Spinal cord (tissue), 10 donors: ENCODE data around the gene PHF23. TPM values are rescaled to one million over a fixed set of nuclear protein-coding genes. Genes with fewer than 3 reads are reported as not detected.

ENCODE experiments used
- DNase-seq, 6 donors: peaks; one replicate each; pipeline versions ENCODE4 v3.0.0 to v3.0.0-alpha.2; 2013 to 2015; ENCODE audit warnings: low spot score in 6 of 6, low read depth in 4 of 6
- H3K27ac ChIP-seq: one replicate; pipeline ENCODE4 v1.5.1; 2013; ENCODE audit warnings: low read depth, low read length, control low read depth
- H3K27me3 ChIP-seq: one replicate; pipeline ENCODE4 v1.6.1; 2013; ENCODE audit warnings: low read length; ENCODE audit not compliant: control insufficient read depth, insufficient read depth
- H3K36me3 ChIP-seq: one replicate; pipeline ENCODE4 v1.6.1; 2013; ENCODE audit warnings: low read length; ENCODE audit not compliant: control insufficient read depth, insufficient read depth
- H3K4me1 ChIP-seq: one replicate; pipeline ENCODE4 v1.6.1; 2013; ENCODE audit warnings: low read length; ENCODE audit not compliant: control insufficient read depth, insufficient read depth
- H3K4me3 ChIP-seq: one replicate; pipeline ENCODE4 v1.5.1; 2013; ENCODE audit warnings: low read depth, low read length, control low read depth
- H3K9me3 ChIP-seq: one replicate; pipeline ENCODE4 v1.6.1; 2013; ENCODE audit warnings: low read length; ENCODE audit not compliant: control insufficient read depth, insufficient read depth
- whole genome bisulfite sequencing: methylation state at CpG from one replicate; pipeline ENCODE4 v1.1.5; 2013; ENCODE audit warnings: missing lambda C conversion rate; ENCODE audit not compliant: insufficient coverage; 5-methylcytosine and 5-hydroxymethylcytosine counted together
- polyA plus RNA-seq, 2 donors: library from polyadenylated mRNA; unstranded; fragments of 120-200 nt; gene quantifications; one replicate each; pipeline ENCODE4 v1.2.1, GENCODE V29; 2013; ENCODE audit not compliant: insufficient read length in 2 of 2
- total RNA-seq, 2 donors: library from RNA; depleted of rRNA in 1 of 2; stranded (reverse); fragments of 120-200 nt in 1 of 2; fragments of >200 nt in 1 of 2; gene quantifications; one replicate each; pipeline versions ENCODE4 v1.2.3 to v1.2.4, GENCODE V29; 2013 to 2014
- donor health status: healthy.

The PHF23 gene
- total and polyA plus RNA-seq, 4 donors: 26.2 to 53.2 (median 49.6) TPM

DNA sequence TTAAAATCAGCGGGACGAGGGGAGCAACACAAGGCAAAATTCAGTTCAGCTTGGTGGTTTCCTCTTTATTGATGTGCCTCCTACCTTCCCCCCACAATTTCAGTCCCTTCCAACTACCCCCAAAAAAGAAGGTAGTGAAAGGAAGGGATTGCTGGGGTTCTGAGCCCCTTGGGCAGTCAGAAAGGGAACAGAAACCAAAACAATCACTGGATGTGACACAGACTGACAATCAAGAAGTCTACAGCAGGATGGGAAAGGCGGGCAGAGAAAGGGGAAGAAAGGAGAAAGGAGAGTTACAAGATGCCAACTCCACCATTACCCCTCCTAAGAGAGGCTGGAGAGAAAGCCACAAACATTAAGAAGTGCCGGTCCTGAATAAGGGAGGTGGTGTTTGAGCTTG lies 1.1 kb upstream of the PHF23 start:
- Histone ChIP-seq H3K27ac (peak overlapping the region; percentile 100), H3K4me3 (peak overlapping the region; percentile 99), H3K4me1 (peaks cover 41% of the 10 kb centered on the region), H3K9me3 (no peaks in the 10 kb centered on the region), H3K27me3 (no peaks in the 10 kb centered on the region), H3K36me3 (peaks cover 45% of the 10 kb centered on the region)
- no peak for DNase-seq
- WGBS: no CpG with 5 or more reads among the region's 4 CpGs

- no peaks in the 10 kb centered on the region for H3K27me3 ChIP-seq
- no peak for DNase-seq
- WGBS: 0% methylated on average over 25 of the region's 39 CpGs
- peaks cover 43% of the 10 kb centered on the region for H3K4me1 ChIP-seq
- no peaks in the 10 kb centered on the region for H3K9me3 ChIP-seq
- H3K27ac ChIP-seq: peak overlapping the region; percentile 91
- peak overlapping the region; percentile 99 for H3K4me3 ChIP-seq
- H3K36me3 ChIP-seq: peaks cover 38% of the 10 kb centered on the region
Observed at GRCh38 chr17:7238420-7239090, 702 bp downstream of the PHF23 start.

- peaks cover 35% of the 10 kb centered on the region for H3K36me3 ChIP-seq
- DNase-seq: peak in 2 of 6 donors; percentile 76 to 84
- under 1% methylated on average over 56 of the region's 73 CpGs for WGBS
- no peaks in the 10 kb centered on the region for H3K27me3 ChIP-seq
- peak overlapping the region; percentile 67 for H3K27ac ChIP-seq
- H3K4me3 ChIP-seq: peak overlapping the region; percentile 99
- peaks cover 45% of the 10 kb centered on the region for H3K4me1 ChIP-seq
- no peaks in the 10 kb centered on the region for H3K9me3 ChIP-seq
Observed at GRCh38 chr17:7237761-7238419, 1.4 kb downstream of the PHF23 start.

DNA sequence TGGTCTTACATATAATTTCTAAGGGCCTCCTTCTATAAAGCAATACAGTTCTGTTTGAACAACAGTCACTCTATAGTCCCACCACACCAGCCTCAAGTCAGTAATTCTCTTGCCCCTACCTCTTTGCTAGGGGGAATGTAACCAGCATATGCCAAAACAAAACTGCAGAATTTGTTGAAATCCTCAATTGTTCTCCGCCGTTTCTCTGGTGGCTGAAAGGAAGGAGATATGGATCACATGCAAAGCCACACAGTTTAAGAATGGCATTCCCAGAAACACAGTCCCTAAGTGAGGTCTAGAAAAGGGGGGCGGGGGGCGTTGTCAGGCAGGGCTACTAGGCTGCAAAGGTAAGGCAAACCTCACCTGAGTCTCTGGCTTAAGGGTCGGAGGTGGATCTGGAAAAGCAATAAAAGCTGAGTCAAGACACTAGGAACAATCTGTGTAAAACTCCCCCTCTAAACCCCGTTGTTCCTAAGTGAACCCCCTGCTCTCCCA lies 1.9 kb downstream of the PHF23 start:
- Histone ChIP-seq H3K27me3 (no peaks in the 10 kb centered on the region), H3K27ac (peak overlapping the region; percentile 58), H3K36me3 (peaks cover 37% of the 10 kb centered on the region), H3K4me1 (peaks cover 50% of the 10 kb centered on the region), H3K9me3 (no peaks in the 10 kb centered on the region), H3K4me3 (peak overlapping the region; percentile 99)
- DNase-seq: no peak
- whole genome bisulfite sequencing: 0% methylated on average over 2 of the region's 6 CpGs

DNA sequence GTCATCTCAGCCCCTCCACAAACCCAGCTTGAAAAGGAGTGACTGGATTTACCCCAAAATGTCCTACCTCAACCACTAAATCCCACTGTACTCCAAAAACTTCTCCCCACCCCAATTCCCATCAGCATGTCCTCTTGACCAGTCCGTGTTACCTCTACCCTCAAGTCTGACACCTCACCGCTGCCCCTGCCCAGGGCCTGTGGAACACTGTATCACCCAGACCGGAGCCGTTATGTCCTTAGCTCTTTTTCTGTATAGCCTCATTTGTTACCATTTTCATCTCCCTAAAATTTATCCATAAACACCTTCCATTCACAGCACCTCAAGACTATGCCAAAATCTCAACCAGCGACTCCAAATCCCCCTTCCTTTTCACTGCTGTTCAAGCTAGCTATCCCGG lies 2.4 kb downstream of the PHF23 start:
- Histone ChIP-seq H3K4me3 (peak overlapping the region; percentile 99), H3K9me3 (no peaks in the 10 kb centered on the region), H3K27me3 (no peaks in the 10 kb centered on the region), H3K27ac (no peak overlapping the region), H3K36me3 (peaks cover 38% of the 10 kb centered on the region), H3K4me1 (peaks cover 51% of the 10 kb centered on the region)
- no peak for DNase-seq
- 88% methylated on average over 6 of the region's 6 CpGs for WGBS

DNA sequence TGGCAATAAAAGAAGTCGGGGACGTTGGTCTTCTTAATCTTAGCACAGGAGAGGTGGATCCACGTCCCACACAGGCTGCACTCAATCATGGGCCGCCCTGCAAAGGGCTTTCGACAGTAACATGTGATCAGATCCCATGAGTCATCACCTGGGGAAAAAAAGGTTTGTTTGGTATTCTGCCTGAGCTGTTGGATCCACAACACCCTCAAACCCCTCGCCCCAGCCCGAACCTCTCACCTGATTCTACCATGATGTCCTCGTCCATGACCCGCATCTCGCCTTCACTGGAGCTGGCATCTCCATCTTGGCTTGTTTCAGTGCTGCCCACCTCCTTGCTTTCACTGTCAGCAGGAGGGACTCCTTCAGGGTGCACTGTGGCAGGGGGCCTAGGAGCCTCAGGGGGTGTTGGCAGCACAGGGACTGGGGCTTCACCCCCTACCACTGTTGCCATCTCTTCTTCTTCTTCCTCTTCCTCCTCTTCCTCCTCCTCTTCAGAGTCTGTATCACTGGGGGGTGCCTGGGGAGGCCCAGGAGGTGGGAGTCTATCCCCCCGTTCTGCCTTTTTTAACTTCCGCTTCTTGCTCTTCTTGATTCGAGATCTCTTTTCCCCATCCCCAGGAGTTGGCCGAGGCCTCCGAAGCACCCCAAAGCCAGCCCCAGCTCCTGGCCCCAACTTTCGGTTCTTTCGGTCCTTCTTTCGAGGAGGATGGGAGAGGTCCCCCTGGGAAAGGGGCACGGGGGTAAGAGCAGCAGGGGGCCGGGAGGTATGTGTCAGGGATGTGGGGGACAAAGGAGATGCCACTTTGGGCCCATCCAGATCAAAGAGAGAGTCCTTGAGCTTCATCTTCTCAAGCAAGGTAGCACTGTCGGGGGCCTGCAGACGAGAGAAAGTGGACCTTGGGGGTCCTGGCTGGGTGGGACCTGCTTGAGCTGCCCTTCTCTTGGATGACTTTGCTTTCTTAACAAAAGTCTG lies 3.3 kb downstream of the PHF23 start:
- Histone ChIP-seq H3K4me3 (no peak overlapping the region), H3K9me3 (no peaks in the 10 kb centered on the region), H3K27ac (no peak overlapping the region), H3K4me1 (peaks cover 51% of the 10 kb centered on the region), H3K36me3 (peaks cover 40% of the 10 kb centered on the region), H3K27me3 (no peaks in the 10 kb centered on the region)
- no peak for DNase-seq
- 91% methylated on average over 21 of the region's 22 CpGs for WGBS

DNA sequence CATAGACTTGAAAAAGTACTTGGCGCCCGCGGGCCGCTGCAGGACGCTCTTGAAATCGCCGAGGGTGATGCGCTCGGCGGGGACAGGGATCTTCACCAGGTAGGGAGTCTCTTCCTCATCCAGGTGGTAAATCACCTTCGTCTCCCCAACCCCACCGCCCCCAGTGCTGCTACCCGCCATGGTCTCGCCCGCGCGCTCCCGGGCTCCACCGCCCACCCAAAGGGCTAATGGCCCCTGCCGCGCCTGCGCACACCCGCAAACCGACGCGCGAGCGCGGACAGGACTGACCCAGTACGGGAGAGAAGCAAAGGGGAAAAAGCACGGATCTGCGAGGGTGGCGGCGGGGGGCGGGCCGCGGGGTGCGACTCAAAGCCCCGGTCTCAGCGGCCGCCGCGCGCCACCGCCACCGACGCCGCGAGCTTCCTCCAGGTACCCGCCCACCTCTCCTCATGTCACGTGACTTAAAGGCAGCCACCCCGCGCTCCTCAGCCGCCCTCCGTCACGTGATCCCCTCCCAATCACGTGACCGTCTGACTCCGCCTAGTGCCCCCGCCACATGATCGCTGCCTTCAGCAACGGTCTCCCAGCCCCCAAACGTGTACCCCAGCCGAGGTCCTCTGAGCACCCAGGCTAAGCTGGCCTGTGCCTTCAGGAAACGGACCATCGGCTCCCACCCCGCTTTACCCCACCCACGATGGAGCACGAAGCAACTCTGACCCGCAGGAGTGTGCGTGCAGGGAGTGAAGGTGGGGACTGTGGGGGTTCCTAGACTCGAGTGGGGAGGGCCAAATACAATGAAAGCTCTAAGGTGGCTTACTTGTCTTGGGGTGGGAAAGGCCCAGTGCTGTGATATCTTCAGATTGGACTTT lies 4.9 kb downstream of the PHF23 start, which contains the start of gene DVL2:
Gene DVL2, minus strand, starts transcription at position 435 of the 869 bp plus-strand sequence. Its CDS starts 255 bp downstream, at position 180.
- peaks cover 45% of the 10 kb centered on the region for H3K4me1 ChIP-seq
- H3K27ac ChIP-seq: peak within 1 kb of the TSS; percentile 93
- H3K9me3 ChIP-seq: no peaks in the 10 kb centered on the region
- H3K4me3 ChIP-seq: peak within 1 kb of the TSS; percentile 86
- H3K27me3 ChIP-seq: no peaks in the 10 kb centered on the region
- DNase-seq: peak in 5 of 6 donors; percentile 89 to 99 (median 93)
- peaks cover 48% of the 10 kb centered on the region for H3K36me3 ChIP-seq
- under 1% methylated on average over 65 of the region's 72 CpGs for WGBS

GRCh38 chr17:7233701-7234082 lies 5.6 kb downstream of the PHF23 start:
- Histone ChIP-seq H3K36me3 (peaks cover 54% of the 10 kb centered on the region), H3K4me1 (peaks cover 45% of the 10 kb centered on the region), H3K27me3 (no peaks in the 10 kb centered on the region), H3K27ac (peak overlapping the region; percentile 93), H3K4me3 (peak overlapping the region; percentile 86), H3K9me3 (no peaks in the 10 kb centered on the region)
- peak in 1 of 6 donors; percentile 2 for DNase-seq
- 0% methylated on average over 9 of the region's 9 CpGs for WGBS
